HPDE6-E6E7 (cell line): ENCODE measurements around the gene FBXW8.
A peak's percentile ranks its signal among the peaks of the same experiment; 100 is the strongest.

Source experiments
- DNase-seq: peaks from one replicate; pipeline ENCODE4 v3.0.0; 2011; ENCODE audit warnings: missing footprints; ENCODE audit errors: extremely low spot score

FBXW8 gene

DNA sequence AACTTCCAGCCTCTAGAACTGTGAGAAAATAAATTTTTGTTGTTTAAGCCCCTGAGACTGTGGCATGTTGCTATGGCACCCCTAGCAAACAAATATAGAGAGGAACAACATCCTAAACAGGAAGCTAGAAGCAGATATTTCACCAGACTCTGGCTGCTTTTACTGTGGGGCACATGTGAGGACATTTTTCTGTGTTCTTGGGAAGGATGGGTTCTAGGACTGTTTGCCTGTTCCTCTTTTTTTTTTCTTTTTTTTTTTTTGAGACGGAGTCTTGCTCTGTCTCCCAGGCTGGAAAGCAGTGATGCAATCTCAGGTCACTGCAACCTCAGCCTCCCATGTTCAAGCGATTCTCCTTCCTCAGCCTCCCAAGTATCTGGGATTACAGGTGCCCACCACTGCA, 25.3 kb upstream of the FBXW8 start:
- no peak for DNase-seq

DNA sequence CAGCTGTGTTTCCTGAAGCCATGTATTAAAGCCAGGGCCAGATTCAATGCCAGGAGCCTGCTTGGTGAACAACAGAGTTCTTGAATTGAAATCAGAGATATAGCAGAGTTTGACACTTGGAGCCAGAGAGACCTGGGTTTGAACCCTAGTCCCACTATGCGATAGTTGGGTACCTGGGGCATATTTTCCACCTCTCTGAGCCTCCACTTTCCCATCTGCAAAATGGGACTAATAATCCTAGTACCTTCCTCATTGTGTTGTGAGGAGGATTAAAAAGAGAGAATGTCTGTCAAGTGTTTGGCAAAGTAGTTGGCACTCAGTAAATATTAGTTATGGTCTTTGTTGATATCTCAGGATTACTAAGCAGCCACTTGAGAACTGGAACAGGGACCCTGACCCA, 23.5 kb upstream of the FBXW8 start:
- no peak for DNase-seq

DNA sequence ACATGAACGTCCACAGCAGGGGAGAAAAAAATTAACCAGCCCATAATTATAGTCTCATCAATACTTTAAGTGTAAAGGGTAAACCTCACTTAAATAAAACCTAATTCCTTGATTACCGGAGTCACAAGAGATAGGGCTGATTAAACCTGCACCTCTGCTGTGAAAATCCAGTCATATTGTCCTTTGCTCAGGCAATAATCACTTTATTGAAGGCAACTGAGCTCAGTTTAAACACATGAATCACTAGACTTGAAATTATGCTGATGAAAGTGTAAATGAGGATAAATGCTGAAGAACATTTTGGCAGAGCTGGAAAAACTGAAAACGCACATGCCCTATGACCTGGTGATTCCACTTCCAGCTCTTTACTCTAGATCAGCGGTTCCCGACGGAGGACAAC, 22.9 kb upstream of the FBXW8 start:
- DNase-seq = no peak

DNA sequence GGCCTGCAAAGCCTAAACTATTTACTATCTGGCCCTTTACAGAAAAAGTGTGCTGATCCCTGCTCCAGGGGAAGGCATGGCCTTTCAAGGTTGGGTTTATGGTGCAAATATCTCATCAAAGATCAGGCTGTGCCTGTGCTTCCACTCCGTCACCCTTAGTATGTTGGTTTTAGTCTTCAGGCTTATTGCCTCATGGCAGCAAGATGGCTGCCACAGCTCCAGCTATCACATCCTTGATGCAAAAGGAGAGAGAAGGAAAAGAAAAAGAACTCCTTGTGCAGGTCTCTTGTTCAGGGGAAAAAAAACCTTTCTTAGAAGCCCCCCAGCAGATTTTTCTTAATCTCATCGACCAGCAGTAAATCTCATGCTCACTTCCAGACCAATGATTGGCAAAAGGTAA, 20.4 kb upstream of the FBXW8 start:
- DNase-seq = no peak

- no peak for DNase-seq
Measured at GRCh38 chr12:116891019-116891418, 19.7 kb upstream of the FBXW8 start.

- no peak for DNase-seq
Measured at GRCh38 chr12:116892349-116893140, 18.2 kb upstream of the FBXW8 start.

DNA sequence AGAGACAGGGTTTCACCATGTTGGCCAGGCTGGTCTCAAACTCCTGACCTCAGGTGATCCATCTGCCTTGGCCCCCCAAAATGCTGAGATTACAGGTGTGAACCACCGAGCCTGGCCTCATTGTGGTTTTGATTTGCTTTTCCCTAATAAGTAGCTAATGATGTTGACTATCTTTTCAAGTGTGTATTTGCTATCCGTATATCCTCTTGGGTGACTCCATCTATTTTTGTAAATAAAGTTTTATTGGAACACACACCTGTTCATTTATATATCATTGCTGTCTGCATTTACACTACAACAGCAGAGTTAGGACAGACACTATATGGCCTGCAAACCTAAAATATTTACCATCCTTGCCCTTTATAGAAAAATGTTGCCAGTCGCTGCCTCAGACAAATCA, 15.8 kb upstream of the FBXW8 start:
- DNase-seq = no peak

- no peak for DNase-seq
Measured at GRCh38 chr12:116896411-116896924, 14.3 kb upstream of the FBXW8 start.

GRCh38 chr12:116897476-116897875, 13.3 kb upstream of the FBXW8 start:
- DNase-seq = no peak

GRCh38 chr12:116898669-116899068, 12.1 kb upstream of the FBXW8 start:
- no peak for DNase-seq

DNA sequence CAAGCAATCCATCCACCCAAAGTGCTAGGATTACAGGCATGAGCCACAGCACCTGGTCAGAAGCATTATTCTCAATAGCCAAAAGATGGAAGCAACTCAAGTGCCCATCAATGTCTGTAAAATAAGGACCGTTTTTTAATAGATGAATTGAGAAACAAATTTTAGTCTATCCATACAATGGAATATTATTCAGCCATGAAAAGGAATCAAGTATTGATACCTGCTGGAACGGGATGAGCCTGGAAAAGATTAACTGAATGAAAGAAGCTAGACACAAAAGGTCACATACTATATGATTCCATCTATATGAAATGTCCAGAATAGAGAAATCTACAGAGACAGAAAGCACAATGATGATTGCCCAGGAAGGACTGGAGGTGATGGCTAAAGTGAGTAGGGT, 9.1 kb upstream of the FBXW8 start:
- DNase-seq = no peak

GRCh38 chr12:116903818-116904217, 6.9 kb upstream of the FBXW8 start:
- no peak for DNase-seq

- no peak for DNase-seq
Measured at GRCh38 chr12:116906285-116906684, 4.5 kb upstream of the FBXW8 start.

- no peak for DNase-seq
Measured at GRCh38 chr12:116910280-116910644, 488 bp upstream of the FBXW8 start.

DNA sequence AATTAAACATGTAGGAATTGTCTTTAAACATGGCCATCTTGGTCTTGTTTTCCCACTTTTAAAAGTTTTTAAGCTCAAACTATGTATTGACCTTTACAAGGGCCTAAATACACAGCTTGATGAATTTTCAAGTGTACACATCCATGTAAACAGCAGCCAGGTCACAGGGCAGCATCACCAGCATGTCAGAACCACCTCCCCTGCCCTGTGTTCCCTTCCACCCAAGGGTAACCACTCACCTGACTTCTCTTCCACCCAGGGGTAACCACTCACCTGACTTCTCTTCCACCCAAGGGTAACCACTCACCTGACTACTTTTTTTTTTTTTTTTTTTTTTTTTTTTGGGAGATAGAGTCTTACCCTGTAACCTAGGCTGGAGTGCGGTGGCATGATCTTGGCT, 4.6 kb downstream of the FBXW8 start:
- DNase-seq = no peak

DNA sequence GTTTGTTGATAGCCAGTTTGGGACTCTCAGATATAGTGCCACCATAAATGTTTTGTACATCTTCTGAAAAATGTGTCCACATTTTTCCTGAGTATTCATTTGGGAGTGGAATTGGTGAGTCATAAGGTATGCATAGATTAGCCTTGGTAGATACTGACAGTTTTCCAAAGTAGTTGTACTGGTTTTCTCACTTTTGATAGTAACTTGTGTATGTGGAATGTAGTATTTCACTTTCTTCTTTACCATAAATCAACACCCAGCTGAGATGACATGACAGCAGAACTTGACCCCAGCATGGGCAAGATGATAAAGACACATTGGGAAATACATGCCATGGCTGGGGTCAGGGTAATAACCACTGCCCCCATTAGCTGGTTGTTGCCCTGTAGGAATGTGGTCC, 5.4 kb downstream of the FBXW8 start:
- DNase-seq = peak; percentile 64

DNA sequence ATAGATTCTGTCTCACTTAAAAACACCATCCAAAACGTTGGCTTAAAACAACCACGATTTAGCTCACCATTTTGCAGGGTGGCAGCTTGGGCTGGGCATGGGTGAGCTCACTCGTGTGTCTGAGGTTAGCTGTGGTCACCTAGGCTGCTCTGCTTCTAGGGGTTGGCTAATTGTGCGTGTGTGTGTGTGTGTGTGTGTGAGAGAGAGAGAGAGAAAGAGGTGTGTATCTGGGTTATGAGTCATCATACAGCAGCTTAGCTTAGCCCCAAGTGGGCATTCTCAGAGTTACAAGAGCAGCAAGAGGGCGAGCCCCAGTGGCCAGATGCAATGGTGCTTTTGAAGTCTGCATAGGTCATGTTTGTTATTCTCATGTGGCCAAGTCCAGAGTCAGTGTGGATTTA, 6.0 kb downstream of the FBXW8 start:
- DNase-seq = peak; percentile 80

- DNase-seq = no peak
Measured at GRCh38 chr12:116918464-116918863, 7.7 kb downstream of the FBXW8 start.

DNA sequence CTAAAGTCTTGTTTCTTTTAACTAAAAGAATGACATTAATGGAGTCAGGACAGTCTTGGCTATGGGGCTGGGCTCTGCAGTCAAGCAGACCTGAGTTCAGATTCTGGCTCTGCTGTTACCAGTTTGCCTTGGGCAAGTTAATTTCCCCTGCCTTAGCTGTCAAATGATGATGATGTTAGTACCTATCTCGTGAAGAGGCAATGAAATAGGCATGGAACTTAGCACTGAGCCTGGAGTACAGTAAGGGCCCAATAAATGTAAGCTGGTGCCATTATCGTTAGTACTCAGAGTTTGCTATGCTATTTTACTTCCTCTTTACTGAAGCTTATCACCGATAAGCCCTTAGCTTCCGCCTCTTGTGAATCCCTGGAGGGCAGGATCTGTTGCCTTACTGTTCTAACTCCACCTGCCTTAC, 8.5 kb downstream of the FBXW8 start:
- DNase-seq = no peak

DNA sequence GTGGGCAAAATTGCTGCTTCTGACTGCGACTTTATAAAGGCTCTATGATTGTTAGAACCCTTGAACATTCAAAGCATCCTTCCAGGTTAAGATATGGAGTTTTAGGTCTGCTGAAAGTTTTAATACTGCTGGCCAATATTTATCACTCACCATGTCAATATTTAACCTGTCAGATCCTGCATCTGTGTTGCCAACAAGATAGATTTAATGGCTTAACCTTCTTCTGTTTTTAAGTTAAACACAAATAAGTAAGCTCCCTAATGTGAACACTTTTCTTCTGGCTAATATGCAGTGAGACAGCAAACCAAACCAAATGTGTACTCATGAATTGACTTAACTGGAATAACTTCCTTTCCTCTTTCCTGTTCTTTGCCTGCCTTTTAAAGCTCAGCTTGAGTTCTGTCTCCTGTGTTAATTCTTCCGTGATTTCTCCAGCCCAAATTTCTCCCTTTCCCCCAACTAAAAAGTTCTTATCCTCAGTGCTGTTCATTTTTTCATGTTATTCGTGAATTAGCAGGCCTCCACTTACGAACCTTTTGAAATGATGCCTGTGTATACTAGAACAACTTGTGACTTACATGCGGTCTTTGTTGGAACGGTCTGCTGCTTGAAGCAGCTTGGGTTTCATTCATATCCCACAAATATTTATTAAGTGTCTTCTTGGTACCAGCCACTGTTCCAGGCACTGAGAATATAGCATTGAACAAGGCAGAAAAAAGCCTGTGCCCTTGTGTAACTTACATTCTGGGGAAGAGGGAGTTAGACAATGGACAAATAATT, 9.1 kb downstream of the FBXW8 start:
- DNase-seq = no peak

DNA sequence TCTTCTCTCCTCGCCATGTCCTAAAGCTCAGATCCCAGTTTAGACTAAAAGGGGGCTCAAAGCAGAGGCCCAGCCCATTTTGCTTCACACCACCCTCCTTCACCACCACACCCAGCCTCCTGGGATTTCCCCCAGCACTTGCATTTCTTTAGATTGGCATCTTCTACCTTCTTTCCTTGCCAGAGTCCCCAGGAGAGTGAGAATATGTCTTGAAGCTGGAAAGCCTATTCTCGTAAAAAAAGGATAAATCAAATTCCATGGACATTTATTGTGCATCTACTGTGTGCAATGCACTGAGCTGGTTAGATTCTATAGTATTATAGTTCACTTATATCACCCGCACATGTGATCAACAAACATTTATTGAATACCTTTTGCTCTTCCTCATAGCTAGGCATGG, 10.2 kb downstream of the FBXW8 start:
- no peak for DNase-seq

DNA sequence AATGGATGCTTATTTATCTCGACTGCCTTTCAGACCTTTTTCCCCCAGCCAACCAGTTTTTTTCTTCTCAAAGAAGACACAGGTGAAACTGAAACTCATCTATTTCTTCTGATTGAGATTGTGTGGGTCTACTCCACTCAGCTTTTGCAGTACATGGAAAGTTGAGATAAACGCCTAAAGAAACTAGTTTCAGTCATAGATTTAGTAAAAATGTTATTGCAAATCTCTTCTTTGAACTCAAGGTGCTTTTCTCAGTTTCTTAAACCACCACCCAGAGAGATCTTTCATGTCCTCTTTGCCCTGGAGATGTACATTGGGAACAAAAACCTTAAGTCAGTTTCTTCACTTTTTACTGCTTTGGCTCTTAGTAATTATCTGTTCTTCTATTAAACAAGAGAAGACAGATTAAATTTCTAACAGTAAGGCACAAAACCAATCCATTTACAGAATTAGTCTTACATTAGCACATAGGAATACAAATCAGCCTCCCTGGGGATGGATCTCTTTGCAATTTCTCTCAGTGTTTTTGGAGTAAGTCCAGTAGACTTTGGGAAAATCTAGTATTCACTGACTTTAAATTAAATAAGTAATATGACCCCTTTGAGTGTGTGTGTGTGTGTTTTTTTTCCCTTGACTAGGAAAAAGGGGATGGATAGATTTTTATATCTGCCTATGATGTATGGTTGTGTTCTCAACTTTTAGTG, 11.6 kb downstream of the FBXW8 start:
- no peak for DNase-seq
